ENCODE measurements around the gene KCNAB2.

KCNAB2 gene

GRCh38 chr1:6144175-6144574 lies 98.5 kb downstream of the KCNAB2 start:
- DNase-seq, result no peak
- H3K27ac ChIP-seq (ENCODE audit: insufficient read depth in 1 of 2, low read depth in 1 of 2, low read length in 2 of 2, poor library complexity in 1 of 2, severe bottlenecking in 2 of 2), result no peak overlapping the region
- POLR2A ChIA-PET, result no interaction called here
- CTCF ChIA-PET, result interaction anchor here (0.8 to 1.9 kb wide), 3 partner anchors 27 to 42 kb away, joined by 3 to 5 read pairs (median 4); no protein-coding TSS in a partner anchor
- peaks cover 0 to 14% (median 8%) of the 10 kb centered on the region in 4 experiments for H3K4me1 ChIP-seq (ENCODE audit: control extremely low read depth in 1 of 4, control insufficient read depth in 4 of 4, insufficient read depth in 4 of 4, low read length in 3 of 4)
- 100% methylated on average over 6 of the region's 7 CpGs for WGBS (ENCODE audit: insufficient coverage)
- H3K27me3 ChIP-seq (replicated peaks in 2 of 5; ENCODE audit: control insufficient read depth in 4 of 5, insufficient read depth in 5 of 5, low read length in 4 of 5), result peaks cover 0 to 7% (median 0%) of the 10 kb centered on the region in 5 experiments
- no peaks in the 10 kb centered on the region for H3K9me3 ChIP-seq (ENCODE audit: control extremely low read depth in 1 of 5, control insufficient read depth in 4 of 5, insufficient read depth in 2 of 5, low read depth in 1 of 5, low read length in 4 of 5)
- H3K36me3 ChIP-seq (ENCODE audit: control insufficient read depth in 4 of 4, insufficient read depth in 4 of 4, low read length in 3 of 4), result no peaks in the 10 kb centered on the region
- H3K4me3 ChIP-seq (ENCODE audit: control insufficient read depth in 1 of 7, extremely low read depth in 1 of 7, insufficient read depth in 4 of 7, low read depth in 2 of 7, low read length in 6 of 7), result no peak overlapping the region

GRCh38 chr1:6144647-6145395 lies 99.1 kb downstream of the KCNAB2 start:
- 83% methylated on average over 14 of the region's 16 CpGs for WGBS (ENCODE audit: insufficient coverage)
- no peaks in the 10 kb centered on the region for H3K9me3 ChIP-seq (ENCODE audit: control extremely low read depth in 1 of 5, control insufficient read depth in 4 of 5, insufficient read depth in 2 of 5, low read depth in 1 of 5, low read length in 4 of 5)
- DNase-seq, result no peak
- no peaks in the 10 kb centered on the region for H3K36me3 ChIP-seq (ENCODE audit: control insufficient read depth in 4 of 4, insufficient read depth in 4 of 4, low read length in 3 of 4)
- peaks cover 0 to 7% (median 0%) of the 10 kb centered on the region in 5 experiments for H3K27me3 ChIP-seq (replicated peaks in 2 of 5; ENCODE audit: control insufficient read depth in 4 of 5, insufficient read depth in 5 of 5, low read length in 4 of 5)
- no peak overlapping the region for H3K27ac ChIP-seq (ENCODE audit: insufficient read depth in 1 of 2, low read depth in 1 of 2, low read length in 2 of 2, poor library complexity in 1 of 2, severe bottlenecking in 2 of 2)
- no peak overlapping the region for H3K4me3 ChIP-seq (ENCODE audit: control insufficient read depth in 1 of 7, extremely low read depth in 1 of 7, insufficient read depth in 4 of 7, low read depth in 2 of 7, low read length in 6 of 7)
- POLR2A ChIA-PET, result no interaction called here
- CTCF ChIA-PET, result interaction anchor here (0.6 to 1.9 kb wide), 5 partner anchors 23 to 120 kb away, joined by 3 to 5 read pairs (median 3); no protein-coding TSS in a partner anchor
- peaks cover 0 to 15% (median 8%) of the 10 kb centered on the region in 4 experiments for H3K4me1 ChIP-seq (ENCODE audit: control extremely low read depth in 1 of 4, control insufficient read depth in 4 of 4, insufficient read depth in 4 of 4, low read length in 3 of 4)

GRCh38 chr1:6145396-6145750 lies 99.7 kb downstream of the KCNAB2 start:
- DNase-seq, result no peak
- H3K4me3 ChIP-seq (ENCODE audit: control insufficient read depth in 1 of 7, extremely low read depth in 1 of 7, insufficient read depth in 4 of 7, low read depth in 2 of 7, low read length in 6 of 7), result no peak overlapping the region
- ChIA-PET POLR2A (no interaction called here), CTCF (interaction anchor here (0.6 to 1.9 kb wide), 4 partner anchors 24 to 121 kb away, joined by 3 to 5 read pairs (median 4); no protein-coding TSS in a partner anchor)
- no peak overlapping the region for H3K27ac ChIP-seq (ENCODE audit: insufficient read depth in 1 of 2, low read depth in 1 of 2, low read length in 2 of 2, poor library complexity in 1 of 2, severe bottlenecking in 2 of 2)
- 80% methylated on average over 1 of the region's 2 CpGs for WGBS (ENCODE audit: insufficient coverage)
- H3K27me3 ChIP-seq (replicated peaks in 2 of 5; ENCODE audit: control insufficient read depth in 4 of 5, insufficient read depth in 5 of 5, low read length in 4 of 5), result peaks cover 0 to 7% (median 0%) of the 10 kb centered on the region in 5 experiments
- H3K36me3 ChIP-seq (ENCODE audit: control insufficient read depth in 4 of 4, insufficient read depth in 4 of 4, low read length in 3 of 4), result no peaks in the 10 kb centered on the region
- H3K4me1 ChIP-seq (ENCODE audit: control extremely low read depth in 1 of 4, control insufficient read depth in 4 of 4, insufficient read depth in 4 of 4, low read length in 3 of 4), result peaks cover 0 to 14% (median 8%) of the 10 kb centered on the region in 4 experiments
- H3K9me3 ChIP-seq (ENCODE audit: control extremely low read depth in 1 of 5, control insufficient read depth in 4 of 5, insufficient read depth in 2 of 5, low read depth in 1 of 5, low read length in 4 of 5), result no peaks in the 10 kb centered on the region

- Histone ChIP-seq H3K4me3 (ENCODE audit: control insufficient read depth in 1 of 7, extremely low read depth in 1 of 7, insufficient read depth in 4 of 7, low read depth in 2 of 7, low read length in 6 of 7) (no peak overlapping the region), H3K4me1 (ENCODE audit: control extremely low read depth in 1 of 4, control insufficient read depth in 4 of 4, insufficient read depth in 4 of 4, low read length in 3 of 4) (peaks cover 0 to 14% (median 8%) of the 10 kb centered on the region in 4 experiments), H3K9me3 (ENCODE audit: control extremely low read depth in 1 of 5, control insufficient read depth in 4 of 5, insufficient read depth in 2 of 5, low read depth in 1 of 5, low read length in 4 of 5) (no peaks in the 10 kb centered on the region), H3K36me3 (ENCODE audit: control insufficient read depth in 4 of 4, insufficient read depth in 4 of 4, low read length in 3 of 4) (no peaks in the 10 kb centered on the region), H3K27me3 (replicated peaks in 2 of 5; ENCODE audit: control insufficient read depth in 4 of 5, insufficient read depth in 5 of 5, low read length in 4 of 5) (peaks cover 0 to 7% (median 0%) of the 10 kb centered on the region in 5 experiments), H3K27ac (ENCODE audit: insufficient read depth in 1 of 2, low read depth in 1 of 2, low read length in 2 of 2, poor library complexity in 1 of 2, severe bottlenecking in 2 of 2) (no peak overlapping the region)
- POLR2A ChIA-PET, result no interaction called here
- 97% methylated on average over 23 of the region's 24 CpGs for WGBS (ENCODE audit: insufficient coverage)
- CTCF ChIA-PET, result interaction anchor here (1.0 kb wide), 2 partner anchors 24 to 37 kb away, joined by 3 read pairs; no protein-coding TSS in a partner anchor
- no peak for DNase-seq
Observed at GRCh38 chr1:6145864-6146410, 100.2 kb downstream of the KCNAB2 start.

GRCh38 chr1:6148497-6149241 lies 103.0 kb downstream of the KCNAB2 start:
- no peak overlapping the region for H3K27ac ChIP-seq (ENCODE audit: insufficient read depth in 1 of 2, low read depth in 1 of 2, low read length in 2 of 2, poor library complexity in 1 of 2, severe bottlenecking in 2 of 2)
- H3K4me3 ChIP-seq (ENCODE audit: control insufficient read depth in 1 of 7, extremely low read depth in 1 of 7, insufficient read depth in 4 of 7, low read depth in 2 of 7, low read length in 6 of 7), result peak overlapping the region in 2 of 7 experiments; percentile 46 to 59
- no peaks in the 10 kb centered on the region for H3K36me3 ChIP-seq (ENCODE audit: control insufficient read depth in 4 of 4, insufficient read depth in 4 of 4, low read length in 3 of 4)
- ChIA-PET CTCF (no interaction called here), POLR2A (no interaction called here)
- H3K27me3 ChIP-seq (replicated peaks in 2 of 5; ENCODE audit: control insufficient read depth in 4 of 5, insufficient read depth in 5 of 5, low read length in 4 of 5), result peaks cover 0 to 7% (median 2%) of the 10 kb centered on the region in 5 experiments
- 4% methylated on average over 40 of the region's 53 CpGs for WGBS (ENCODE audit: insufficient coverage)
- H3K4me1 ChIP-seq (ENCODE audit: control extremely low read depth in 1 of 4, control insufficient read depth in 4 of 4, insufficient read depth in 4 of 4, low read length in 3 of 4), result peaks cover 0 to 30% (median 13%) of the 10 kb centered on the region in 4 experiments
- H3K9me3 ChIP-seq (ENCODE audit: control extremely low read depth in 1 of 5, control insufficient read depth in 4 of 5, insufficient read depth in 2 of 5, low read depth in 1 of 5, low read length in 4 of 5), result no peaks in the 10 kb centered on the region
- peak; percentile 70 to 81 (median 80) for DNase-seq

- POLR2A ChIA-PET, result no interaction called here
Observed at GRCh38 chr1:6149597-6149996, 103.9 kb downstream of the KCNAB2 start.

More at GRCh38 chr1:6149597-6149996, 103.9 kb downstream of the KCNAB2 start:
- peaks cover 0 to 39% (median 21%) of the 10 kb centered on the region in 4 experiments for H3K4me1 ChIP-seq (ENCODE audit: control extremely low read depth in 1 of 4, control insufficient read depth in 4 of 4, insufficient read depth in 4 of 4, low read length in 3 of 4)
- no peak overlapping the region for H3K27ac ChIP-seq (ENCODE audit: insufficient read depth in 1 of 2, low read depth in 1 of 2, low read length in 2 of 2, poor library complexity in 1 of 2, severe bottlenecking in 2 of 2)
- no peak overlapping the region for H3K4me3 ChIP-seq (ENCODE audit: control insufficient read depth in 1 of 7, extremely low read depth in 1 of 7, insufficient read depth in 4 of 7, low read depth in 2 of 7, low read length in 6 of 7)
- CTCF ChIA-PET, result no interaction called here
- no peaks in the 10 kb centered on the region for H3K9me3 ChIP-seq (ENCODE audit: control extremely low read depth in 1 of 5, control insufficient read depth in 4 of 5, insufficient read depth in 2 of 5, low read depth in 1 of 5, low read length in 4 of 5)
- 100% methylated on average over 1 of the region's 1 CpG for WGBS (ENCODE audit: insufficient coverage)
- DNase-seq, result no peak
- H3K27me3 ChIP-seq (replicated peaks in 2 of 5; ENCODE audit: control insufficient read depth in 4 of 5, insufficient read depth in 5 of 5, low read length in 4 of 5), result peaks cover 0 to 7% (median 2%) of the 10 kb centered on the region in 5 experiments
- H3K36me3 ChIP-seq (ENCODE audit: control insufficient read depth in 4 of 4, insufficient read depth in 4 of 4, low read length in 3 of 4), result no peaks in the 10 kb centered on the region

Measured in common myeloid progenitor, CD34-positive (primary cell).